HG02938 (cell line): Measurements from ENCODE around the gene OR1J1.
A peak's percentile ranks its signal among the peaks of the same experiment; 100 is the strongest.

Source experiments
- ATAC-seq: cut with Tn5 transposase; IDR thresholded peaks from one replicate; pipeline ENCODE4 v1.9.1; 2021; ENCODE audit warnings: mild to moderate bottlenecking, moderate library complexity; ENCODE audit not compliant: unreplicated experiment

OR1J1 gene

GRCh38 chr9:122477826-122478225, at the start of gene OR1J1:
Gene OR1J1 (minus strand): TSS chr9:122477926. CDS start chr9:122477926, 0 bp downstream.
- no peak for ATAC-seq

DNA sequence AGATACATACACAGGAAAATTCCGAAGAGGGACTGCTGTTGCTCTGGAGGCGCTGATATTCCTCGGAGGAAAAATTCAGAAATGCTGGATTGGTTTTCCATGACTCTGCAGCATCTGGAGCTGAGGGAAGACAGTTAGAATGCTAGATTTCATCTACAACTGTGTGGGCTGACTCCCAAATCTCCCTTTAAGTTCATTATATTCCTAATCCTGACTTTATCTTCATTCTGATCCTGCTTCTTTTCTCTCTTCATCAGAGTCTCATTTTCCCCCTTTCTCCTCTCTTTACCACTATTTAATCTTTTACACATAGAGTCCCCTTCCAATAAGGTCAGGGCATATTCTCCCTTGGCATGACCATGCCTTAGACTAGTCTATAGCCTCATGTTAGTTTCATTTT, 49.5 kb upstream of the OR1J1 start, which contains the start of gene OR1N1:
Gene OR1N1 (minus strand): TSS at position 101 of the 400 bp plus-strand sequence. CDS start 0 bp downstream, at position 101.
- ATAC-seq: no peak

DNA sequence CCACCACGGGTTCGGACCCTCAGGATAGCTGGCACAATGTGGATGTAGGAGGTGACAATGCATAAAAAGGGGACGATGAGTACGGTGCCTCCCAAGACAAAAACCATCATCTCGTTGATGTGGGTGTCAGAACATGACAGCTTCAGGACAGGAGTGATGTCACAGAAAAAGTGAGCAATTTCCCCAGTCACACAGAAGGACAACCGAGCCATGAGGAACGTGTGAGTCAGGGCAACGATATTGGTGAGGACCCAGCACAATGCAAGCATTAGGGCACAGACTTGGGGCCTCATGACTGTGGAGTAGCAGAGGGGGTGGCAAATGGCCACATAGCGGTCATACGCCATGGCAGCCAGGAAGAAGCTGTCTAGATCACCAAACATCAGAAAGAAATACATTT, 48.9 kb upstream of the OR1J1 start:
- no peak for ATAC-seq

DNA sequence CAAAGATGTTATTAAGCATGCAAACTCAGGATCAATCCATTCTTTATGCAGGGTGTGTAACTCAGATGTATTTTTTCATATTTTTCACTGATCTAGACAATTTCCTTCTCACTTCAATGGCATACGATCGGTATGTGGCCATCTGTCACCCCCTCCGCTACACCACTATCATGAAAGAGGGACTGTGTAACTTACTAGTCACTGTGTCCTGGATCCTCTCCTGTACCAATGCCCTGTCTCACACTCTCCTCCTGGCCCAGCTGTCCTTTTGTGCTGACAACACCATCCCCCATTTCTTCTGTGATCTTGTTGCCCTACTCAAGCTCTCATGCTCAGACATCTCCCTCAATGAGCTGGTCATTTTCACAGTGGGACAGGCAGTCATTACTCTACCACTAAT, 41.6 kb upstream of the OR1J1 start:
- ATAC-seq: no peak

- no peak for ATAC-seq
Observed at GRCh38 chr9:122518841-122519240, 41.1 kb upstream of the OR1J1 start, which contains the start of gene OR1J4. Gene OR1J4 (plus strand): TSS chr9:122519141. CDS start chr9:122519141, 0 bp downstream.

DNA sequence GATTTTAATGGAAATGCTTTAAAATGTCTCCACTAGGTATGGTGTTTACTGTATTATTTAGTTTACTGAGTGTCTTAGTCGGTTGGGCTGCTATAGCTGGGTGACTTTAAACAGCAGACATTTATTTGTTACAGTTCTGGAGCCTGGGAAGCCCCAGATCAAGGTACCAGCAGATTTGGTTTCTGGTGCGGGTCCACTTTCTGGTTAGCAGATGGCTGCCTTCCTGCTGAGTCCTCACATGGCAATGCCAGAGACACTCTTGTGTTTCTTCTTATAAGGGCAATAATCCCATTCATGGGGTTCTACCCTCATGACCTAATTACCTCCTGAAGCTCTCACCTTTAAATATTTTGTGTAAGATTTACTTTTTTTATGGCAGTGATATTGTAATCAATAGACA, 40.5 kb upstream of the OR1J1 start:
- ATAC-seq: no peak

GRCh38 chr9:122510502-122510901, 32.8 kb upstream of the OR1J1 start, which contains the start of gene OR1J2:
Gene OR1J2 (plus strand): TSS chr9:122510802. CDS start chr9:122510802, 0 bp downstream.
- no peak for ATAC-seq

GRCh38 chr9:122506964-122507363, 29.2 kb upstream of the OR1J1 start:
- no peak for ATAC-seq

DNA sequence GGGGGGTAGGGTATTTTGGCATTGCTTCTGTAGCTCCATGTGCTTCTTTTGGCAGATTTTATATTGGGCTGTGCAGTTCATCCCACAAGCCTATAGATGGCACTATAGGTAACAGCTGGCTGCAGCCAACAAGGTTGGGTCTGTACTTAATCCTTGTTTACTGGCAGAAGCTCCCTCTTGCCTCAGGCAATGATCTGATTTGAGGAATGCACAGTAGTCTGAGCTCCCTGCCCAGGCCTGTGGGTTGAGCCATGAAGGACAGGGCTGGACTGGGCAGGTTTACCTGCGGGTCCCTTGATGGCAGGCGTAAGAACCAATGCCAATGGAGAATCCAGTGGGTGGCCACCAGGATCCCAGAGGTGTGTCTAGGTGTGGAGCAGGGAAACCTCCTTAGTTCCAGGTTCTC, 21.2 kb upstream of the OR1J1 start:
- no peak for ATAC-seq

- ATAC-seq: no peak
Observed at GRCh38 chr9:122479062-122479461, 1.3 kb upstream of the OR1J1 start.

GRCh38 chr9:122477346-122477745, 380 bp downstream of the OR1J1 start:
- ATAC-seq: no peak

GRCh38 chr9:122475717-122476116, 2.0 kb downstream of the OR1J1 start:
- ATAC-seq: no peak

DNA sequence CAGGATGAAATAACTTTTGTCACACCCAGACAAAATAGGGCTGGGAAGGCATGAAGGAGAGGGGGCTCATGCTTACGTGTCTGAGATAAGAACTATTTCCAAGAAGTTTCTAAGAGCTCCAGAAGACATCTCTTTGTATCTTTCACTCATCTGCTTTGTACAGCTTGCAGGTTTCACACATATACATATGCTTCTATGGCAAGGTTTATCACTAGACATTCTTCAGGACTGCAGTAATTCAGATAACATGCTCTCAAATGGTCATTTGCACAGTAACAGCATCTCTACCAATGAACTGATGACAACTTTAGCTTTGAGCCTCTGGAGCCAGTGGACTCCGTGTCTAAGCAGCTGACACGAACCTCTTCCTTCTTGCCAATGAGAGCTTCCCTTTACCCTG, 3.2 kb downstream of the OR1J1 start:
- ATAC-seq: no peak

DNA sequence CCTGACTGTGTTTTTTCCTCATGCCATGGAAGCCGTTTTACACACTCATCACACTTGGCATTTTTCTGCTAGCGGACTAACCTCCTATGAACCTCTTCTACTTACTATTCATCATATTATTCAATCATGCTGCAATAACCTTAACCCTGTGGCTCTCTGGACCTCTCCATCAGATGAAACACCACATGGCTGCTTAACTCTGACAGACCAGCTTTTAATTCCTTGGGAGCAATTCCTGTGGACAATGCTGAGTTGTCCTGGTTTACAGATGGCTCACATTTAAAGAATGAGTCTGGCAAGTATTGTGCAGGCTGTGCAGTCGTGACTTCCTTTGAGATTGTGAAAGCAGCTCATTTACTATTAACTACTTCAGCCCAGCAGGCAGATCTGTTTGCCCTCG, 9.0 kb downstream of the OR1J1 start:
- no peak for ATAC-seq

DNA sequence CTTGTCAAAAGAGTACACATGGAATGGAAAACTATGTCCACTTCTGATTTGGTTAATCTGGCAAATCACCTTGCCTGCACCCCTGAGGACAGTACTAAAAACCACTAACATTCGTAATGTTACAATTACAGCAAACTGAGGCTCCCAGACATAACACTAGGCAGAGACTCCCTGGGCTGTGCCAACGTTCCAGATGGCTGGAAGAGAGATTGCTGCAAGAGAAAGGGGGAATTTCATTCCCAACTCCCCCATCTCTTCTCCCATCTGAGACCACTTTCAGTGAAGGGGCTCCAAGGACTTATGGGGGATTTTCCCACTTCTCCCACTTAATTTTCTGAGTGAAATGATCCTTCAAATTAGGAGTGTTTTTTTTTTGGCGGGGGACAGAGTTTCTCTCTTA, 11.3 kb downstream of the OR1J1 start:
- ATAC-seq: no peak

DNA sequence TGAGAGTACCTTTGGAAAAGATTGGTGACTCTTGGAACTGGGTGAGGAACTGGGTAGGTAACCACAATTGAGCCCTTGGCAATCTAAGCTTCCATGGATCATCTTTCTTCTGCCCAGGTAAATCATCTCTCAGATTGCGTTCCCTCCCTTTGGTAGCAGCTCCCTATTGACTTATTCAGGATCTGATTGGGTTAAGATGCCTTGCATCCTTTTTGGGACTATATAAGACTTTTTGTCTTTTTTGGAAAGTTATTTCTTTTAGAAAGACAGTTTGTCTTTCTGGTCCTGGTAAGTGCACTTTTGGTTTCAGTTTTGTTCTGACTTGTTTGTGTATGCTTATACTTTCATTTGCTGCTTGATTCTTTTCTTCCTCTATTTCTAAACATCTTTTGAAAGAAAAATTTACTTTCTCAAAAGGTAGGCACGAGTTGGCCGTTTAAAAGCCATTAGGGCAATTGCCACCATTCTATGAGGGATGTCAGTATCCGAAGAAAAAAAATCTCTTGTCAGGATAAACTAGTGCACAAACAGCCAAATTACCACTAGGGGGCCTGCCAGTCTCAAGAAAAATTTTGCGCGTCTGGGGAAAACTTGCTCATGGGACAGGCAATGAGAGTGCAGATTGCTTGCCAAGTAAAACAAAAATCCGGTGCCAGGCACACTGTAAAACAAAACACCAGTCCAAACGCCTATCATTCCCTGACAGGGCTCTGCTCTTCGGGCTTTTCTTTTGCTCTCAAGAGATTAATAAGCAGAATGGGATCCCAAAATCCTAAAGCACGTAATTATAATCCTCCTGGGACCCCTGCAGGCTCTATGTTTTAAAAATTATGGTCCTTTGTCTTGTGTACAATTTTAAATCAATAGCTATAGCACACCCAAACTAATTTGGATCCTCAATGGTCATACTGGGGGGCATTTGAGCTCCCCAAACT, 12.8 kb downstream of the OR1J1 start:
- peak; percentile 84 for ATAC-seq

DNA sequence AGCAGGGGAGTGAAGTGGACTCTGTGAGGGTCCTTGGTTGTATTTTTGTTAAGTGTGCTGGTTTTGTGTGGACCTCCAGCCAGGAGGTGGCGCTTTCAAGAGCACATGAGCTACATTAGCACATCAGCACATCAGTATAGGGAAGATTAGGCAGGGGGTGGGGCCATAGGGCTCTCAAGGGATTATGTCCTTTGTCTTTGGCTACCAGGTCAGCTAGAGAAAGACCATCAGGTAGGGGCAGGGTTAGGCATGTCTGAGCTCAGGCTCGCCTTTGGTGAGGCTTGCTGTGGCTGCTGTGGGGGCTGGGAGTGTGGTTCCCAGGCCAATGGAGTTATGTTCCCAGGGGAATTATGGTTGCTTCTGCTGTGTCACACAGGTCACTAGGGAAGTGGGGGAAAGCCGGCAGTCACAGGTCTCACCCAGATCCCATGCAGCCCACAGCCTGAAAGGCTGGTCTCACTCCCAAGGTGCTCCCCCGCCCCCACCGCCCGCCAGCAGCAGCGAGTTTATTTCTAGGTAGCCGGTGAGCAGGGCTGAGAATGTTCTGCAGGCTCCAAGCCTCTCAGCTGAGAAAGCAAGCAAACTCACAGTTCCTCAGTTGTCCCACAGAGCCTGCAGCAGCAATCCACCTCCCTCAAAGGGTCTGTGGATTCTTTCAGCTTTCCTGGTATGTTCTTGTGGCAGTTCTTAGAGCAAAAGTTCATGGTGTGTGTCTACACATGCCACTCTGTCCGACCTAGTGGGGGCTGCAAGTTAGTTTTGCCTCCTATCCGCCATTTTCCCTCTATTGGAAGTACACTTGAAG, 13.7 kb downstream of the OR1J1 start:
- ATAC-seq: no peak

- no peak for ATAC-seq
Observed at GRCh38 chr9:122457787-122458186, 19.9 kb downstream of the OR1J1 start.

DNA sequence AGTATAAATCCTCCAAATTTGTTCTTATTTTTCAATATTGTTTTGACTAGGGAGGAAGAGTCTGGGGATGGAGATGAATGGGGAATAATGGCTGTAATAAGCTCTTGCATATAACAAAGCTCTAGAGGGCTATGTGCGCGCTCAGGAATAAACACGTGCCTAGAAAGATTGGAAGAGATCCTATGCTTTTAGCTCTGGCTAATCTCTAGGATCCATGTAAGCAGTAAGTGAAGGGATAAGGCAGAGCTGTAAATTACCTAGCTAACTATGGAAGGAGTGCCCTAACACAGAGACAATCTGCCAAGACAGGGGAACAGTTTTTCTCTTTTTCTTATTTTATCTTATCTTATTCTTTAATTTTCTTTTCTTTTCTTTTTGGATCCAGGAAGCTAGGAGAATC, 21.6 kb downstream of the OR1J1 start:
- no peak for ATAC-seq

- no peak for ATAC-seq
Observed at GRCh38 chr9:122453677-122454135, 24.0 kb downstream of the OR1J1 start.

GRCh38 chr9:122446819-122447484, 30.8 kb downstream of the OR1J1 start:
- ATAC-seq: no peak
